K562 (cell line): ENCODE measurements around the gene TNIP2. TPM values are rescaled to one million over a fixed set of nuclear protein-coding genes. Genes with fewer than 3 reads are reported as not detected.

Source experiments
- CBX2 ChIP-seq: fragments of 200-600 bp; sonication (generic); IDR thresholded peaks from one replicate; pipeline ENCODE4 v1.6.1; 2012; ENCODE audit warnings: mild to moderate bottlenecking, low read length, inconsistent platforms; ENCODE audit not compliant: insufficient read depth, poor library complexity, severe bottlenecking
- PATZ1 ChIP-seq: fragments of 250-450 bp; sonication (Bioruptor Pico); IDR thresholded peaks from 2 replicates; pipeline ENCODE4 v1.5.0; 2020; ENCODE audit warnings: mild to moderate bottlenecking, borderline replicate concordance
- REST ChIP-seq, 2 experiments: fragments of 450-650 bp; formaldehyde crosslinking in 1 of 2; IDR thresholded peaks; 2 replicates each; pipeline versions ENCODE4 v1.4.0 to v1.6.1; 2014 to 2020; ENCODE audit warnings: mild to moderate bottlenecking in 2 of 2, borderline replicate concordance in 1 of 2, low read depth in 1 of 2
- ZBTB33 ChIP-seq: sonication (generic); formaldehyde crosslinking; IDR thresholded peaks from 2 replicates; pipeline ENCODE4 v1.8.1; 2023; ENCODE audit warnings: mild to moderate bottlenecking, missing genetic modification reagents
- ZNF639 ChIP-seq, 2 experiments: fragments of 200-800 bp in 1 of 2; sonication (Bioruptor generic) in 1 of 2; sonication (generic) in 1 of 2; formaldehyde crosslinking in 1 of 2; IDR thresholded peaks in 1 of 2; conservative IDR thresholded peaks in 1 of 2; 2 replicates each; pipeline versions ENCODE4 v1.5.0 to v1.6.1; 2016 to 2020; ENCODE audit warnings: missing compliant biosample characterization in 1 of 2, missing genetic modification characterization in 1 of 2, missing genetic modification reagents in 1 of 2
- polyA plus RNA-seq, 8 experiments: library from polyadenylated mRNA; depleted of rRNA in 4 of 8; stranded (reverse) in 5 of 8; unstranded in 3 of 8; fragments of >200 nt; fragmentation: Nextera tagmentation in 2 of 8; fragmentation: Illumina TruSeq in 1 of 8; extraction: Ambion mirVana in 2 of 8; extraction: Trizol in 1 of 8; gene quantifications; 2 replicates each; pipeline versions ENCODE4 v1.2.1 to v1.2.3, GENCODE V29; 2011 to 2014; ENCODE audit warnings: inconsistent platforms in 1 of 8, missing spikeins in 1 of 8
- total RNA-seq, 7 experiments: library from RNA; depleted of rRNA in 6 of 7; stranded (reverse); fragments of >200 nt in 6 of 7; fragmentation: Illumina TruSeq in 2 of 7; extraction: Trizol in 2 of 7; gene quantifications; 2 replicates each; pipeline versions ENCODE4 v1.2.1 to v1.2.3, GENCODE V29; 2011 to 2021; ENCODE audit warnings: low replicate concordance in 1 of 7

TNIP2 gene
- total and polyA plus RNA-seq, 9 of the 15 experiments (the other 6 are each of a cell fraction or from before 2014, with no cell fraction given) = 0.61 to 42.6 (median 19.5) TPM

GRCh38 chr4:2794486-2795299 is 38.6 kb upstream of the TNIP2 start (continued):
- no peak for TF ChIP-seq REST (IDR thresholded peaks at IDR 0.05; ENCODE audit: borderline replicate concordance)
- TF ChIP-seq REST (CRISPR knock-in tag; IDR thresholded peaks at IDR 0.05; ENCODE audit: low read depth) = no peak
- no peak for TF ChIP-seq CBX2
- TF ChIP-seq ZNF639 (CRISPR knock-in tag; conservative IDR thresholded peaks at IDR 0.05 in 1 of 2, IDR thresholded peaks at IDR 0.05 in 1 of 2) = no peak; a peak in 1 of 4 replicates
- TF ChIP-seq ZBTB33 (CRISPR knock-in tag) = no peak
- no peak for TF ChIP-seq PATZ1 (CRISPR knock-in tag)
